IPS-20b (cell line): Measurements from ENCODE around the gene RTP4.
"Not testable (repeated sequence)": the region's sequence is repeated elsewhere in the genome, so short reads cannot be mapped to it uniquely, and the experiment has no call there.

ENCODE experiments used
- H3K27ac ChIP-seq: one replicate; pipeline ENCODE4 v1.5.1; 2013; ENCODE audit warnings: low read length
- H3K27me3 ChIP-seq: 2 replicates; pipeline ENCODE4 v1.6.1; 2013; ENCODE audit warnings: mild to moderate bottlenecking, low read length, inconsistent platforms; ENCODE audit not compliant: insufficient read depth
- H3K36me3 ChIP-seq: 2 replicates; pipeline ENCODE4 v1.6.1; 2013; ENCODE audit warnings: low read depth, mild to moderate bottlenecking, inconsistent platforms, low read length, moderate library complexity; ENCODE audit not compliant: insufficient read depth
- H3K4me1 ChIP-seq: 2 replicates; pipeline ENCODE4 v1.6.1; 2013; ENCODE audit warnings: mild to moderate bottlenecking, control low read depth, inconsistent platforms, low read length, moderate library complexity; ENCODE audit not compliant: insufficient read depth
- H3K4me3 ChIP-seq: 2 replicates; pipeline ENCODE4 v1.5.1; 2013; ENCODE audit warnings: mild to moderate bottlenecking, low read length, inconsistent platforms
- H3K9ac ChIP-seq: 2 replicates; pipeline ENCODE4 v1.6.1; 2013; ENCODE audit warnings: low read depth, mild to moderate bottlenecking, inconsistent platforms, low read length, moderate library complexity
- H3K9me3 ChIP-seq: 2 replicates; pipeline ENCODE4 v1.6.1; 2013; ENCODE audit warnings: mild to moderate bottlenecking, low read depth, low read length, inconsistent platforms; ENCODE audit not compliant: insufficient read depth

Gene RTP4

GRCh38 chr3:187375581-187375980, 7.4 kb downstream of the RTP4 start:
- H3K4me1 ChIP-seq, result no peaks in the 10 kb centered on the region
- no peak overlapping the region for H3K27ac ChIP-seq
- H3K27me3 ChIP-seq, result no peaks in the 10 kb centered on the region
- no peaks in the 10 kb centered on the region for H3K9me3 ChIP-seq
- no peak overlapping the region for H3K9ac ChIP-seq
- no peaks in the 10 kb centered on the region for H3K36me3 ChIP-seq
- no peak overlapping the region for H3K4me3 ChIP-seq

- Histone ChIP-seq H3K4me1 (no peaks in the 10 kb centered on the region), H3K9ac (no peak overlapping the region), H3K36me3 (no peaks in the 10 kb centered on the region), H3K4me3 (no peak overlapping the region), H3K9me3 (no peaks in the 10 kb centered on the region), H3K27me3 (no peaks in the 10 kb centered on the region), H3K27ac (no peak overlapping the region)
These were observed 9.7 kb downstream of the RTP4 start for GRCh38 chr3:187377842-187378241.

GRCh38 chr3:187382609-187383151, 14.5 kb downstream of the RTP4 start:
- H3K36me3 ChIP-seq, result no peaks in the 10 kb centered on the region
- no peak overlapping the region for H3K9ac ChIP-seq
- peaks cover 5% of the 10 kb centered on the region; the same call in 1 of the 2 replicates for H3K4me1 ChIP-seq
- no peak overlapping the region for H3K27ac ChIP-seq
- H3K4me3 ChIP-seq, result no peak overlapping the region
- no peaks in the 10 kb centered on the region for H3K9me3 ChIP-seq
- no peaks in the 10 kb centered on the region for H3K27me3 ChIP-seq

DNA sequence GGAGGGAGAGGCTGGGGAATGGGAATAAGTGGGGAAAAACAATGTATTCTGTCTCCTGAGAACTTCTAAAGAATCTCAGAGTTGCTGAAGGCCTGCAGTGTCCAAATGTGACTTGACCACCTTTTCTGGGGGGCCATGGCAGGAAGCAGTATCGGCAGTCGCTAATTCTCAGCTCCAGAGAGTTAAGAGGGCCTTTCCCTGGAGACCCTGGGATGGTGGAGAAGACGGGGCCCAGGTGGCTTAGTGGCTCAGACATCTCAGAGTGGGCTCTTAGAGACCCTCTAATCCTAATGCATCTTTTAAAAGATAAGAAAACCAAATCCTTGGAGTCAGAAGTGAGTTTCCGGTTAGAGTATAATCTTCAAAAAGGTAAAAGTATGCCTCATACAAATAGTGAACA, 15.1 kb downstream of the RTP4 start:
- H3K4me1 ChIP-seq, result peaks cover 5% of the 10 kb centered on the region; the same call in 1 of the 2 replicates
- no peak overlapping the region for H3K27ac ChIP-seq
- H3K9me3 ChIP-seq, result no peaks in the 10 kb centered on the region
- H3K36me3 ChIP-seq, result no peaks in the 10 kb centered on the region
- no peak overlapping the region for H3K4me3 ChIP-seq
- no peaks in the 10 kb centered on the region for H3K27me3 ChIP-seq
- no peak overlapping the region for H3K9ac ChIP-seq

DNA sequence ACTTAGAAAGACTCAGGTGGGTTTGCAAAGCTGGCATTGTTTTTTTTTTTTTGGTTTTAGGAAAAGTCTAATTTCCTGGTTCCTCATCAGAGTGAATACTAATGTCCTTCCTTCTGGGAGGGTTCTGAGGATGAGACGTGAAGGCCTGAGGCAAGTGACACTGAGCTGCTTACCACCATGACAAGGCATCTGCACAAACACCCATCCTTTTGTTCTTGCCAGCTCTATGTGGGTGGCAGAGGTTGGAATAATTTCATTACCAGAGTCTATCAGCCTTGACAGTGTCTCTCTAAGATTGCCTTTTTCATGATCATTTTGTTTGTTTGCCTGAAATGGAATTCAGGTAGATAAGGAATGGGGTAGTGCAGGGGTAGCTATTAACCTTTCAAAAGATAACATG, 17.1 kb downstream of the RTP4 start:
- Histone ChIP-seq H3K9ac (no peak overlapping the region), H3K9me3 (no peaks in the 10 kb centered on the region), H3K27me3 (no peaks in the 10 kb centered on the region), H3K27ac (no peak overlapping the region), H3K36me3 (no peaks in the 10 kb centered on the region), H3K4me3 (no peak overlapping the region), H3K4me1 (peaks cover 5% of the 10 kb centered on the region; the same call in 1 of the 2 replicates)

DNA sequence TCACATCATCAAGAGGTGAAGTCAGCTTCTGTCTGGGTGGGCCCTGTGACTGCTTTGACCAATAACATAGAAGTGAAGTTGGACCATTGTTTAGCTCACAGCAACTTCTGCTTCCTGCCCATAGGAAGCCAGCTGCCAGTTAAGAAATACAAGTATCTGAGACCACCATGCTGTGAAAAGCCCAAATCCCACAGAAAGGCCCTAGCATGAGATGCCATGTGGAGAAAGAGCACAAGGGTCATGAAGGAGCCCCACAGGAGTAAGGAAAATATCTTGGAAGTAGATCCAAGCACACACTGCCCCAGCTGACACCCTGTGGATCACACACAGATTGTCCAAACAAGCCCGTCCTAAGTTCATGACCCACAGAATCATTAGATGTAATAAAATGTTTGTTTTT, 28.5 kb downstream of the RTP4 start:
- Histone ChIP-seq H3K9me3 (no peaks in the 10 kb centered on the region), H3K27ac (no peak overlapping the region), H3K4me1 (no peaks in the 10 kb centered on the region), H3K36me3 (no peaks in the 10 kb centered on the region), H3K4me3 (no peak overlapping the region), H3K9ac (no peak overlapping the region), H3K27me3 (no peaks in the 10 kb centered on the region)

- H3K27ac ChIP-seq, result no peak overlapping the region
- H3K27me3 ChIP-seq, result no peaks in the 10 kb centered on the region
- no peak overlapping the region for H3K9ac ChIP-seq
- no peak overlapping the region for H3K4me3 ChIP-seq
- no peaks in the 10 kb centered on the region for H3K36me3 ChIP-seq
- H3K9me3 ChIP-seq, result no peaks in the 10 kb centered on the region
- H3K4me1 ChIP-seq, result no peaks in the 10 kb centered on the region
These were observed 30.8 kb downstream of the RTP4 start for GRCh38 chr3:187398955-187399354.

- no peak overlapping the region for H3K4me3 ChIP-seq
- H3K27ac ChIP-seq, result no peak overlapping the region
- no peaks in the 10 kb centered on the region for H3K36me3 ChIP-seq
- no peak overlapping the region for H3K9ac ChIP-seq
- H3K27me3 ChIP-seq, result no peaks in the 10 kb centered on the region
- H3K4me1 ChIP-seq, result no peaks in the 10 kb centered on the region
- no peaks in the 10 kb centered on the region for H3K9me3 ChIP-seq
These were observed 32.6 kb downstream of the RTP4 start for GRCh38 chr3:187400756-187401155.

GRCh38 chr3:187401856-187402255, 33.7 kb downstream of the RTP4 start:
- no peak overlapping the region for H3K27ac ChIP-seq
- no peaks in the 10 kb centered on the region for H3K9me3 ChIP-seq
- H3K4me1 ChIP-seq, result no peaks in the 10 kb centered on the region

DNA sequence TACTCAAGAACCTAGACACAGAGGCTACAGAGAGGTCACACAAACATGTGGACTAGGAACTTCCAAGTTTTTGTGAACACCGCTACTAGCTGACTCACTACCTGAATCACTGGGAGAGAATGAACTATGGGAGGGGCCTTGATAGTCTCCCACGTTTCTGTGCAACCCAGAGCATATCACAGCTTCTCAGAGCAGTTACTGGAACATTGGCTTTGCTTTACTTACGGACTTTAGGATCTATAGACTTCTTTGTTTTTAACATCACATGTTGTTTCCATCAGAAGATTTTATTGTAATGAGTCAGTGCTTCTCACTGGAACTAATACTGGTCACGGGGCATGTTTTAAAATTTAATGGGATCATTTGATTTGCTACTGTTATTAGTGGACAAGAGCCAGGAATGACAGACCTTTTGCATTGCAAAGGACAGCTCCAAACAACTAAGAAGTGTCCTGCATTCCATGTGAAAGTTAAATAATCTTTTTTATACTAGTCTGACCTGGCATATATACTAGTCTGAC, 35.6 kb downstream of the RTP4 start:
- Histone ChIP-seq H3K4me3 (no peak overlapping the region), H3K9me3 (no peaks in the 10 kb centered on the region), H3K36me3 (no peaks in the 10 kb centered on the region), H3K4me1 (no peaks in the 10 kb centered on the region), H3K27me3 (no peaks in the 10 kb centered on the region), H3K9ac (no peak overlapping the region), H3K27ac (no peak overlapping the region)

More at GRCh38 chr3:187401856-187402255, 33.7 kb downstream of the RTP4 start:
- H3K9ac ChIP-seq, result no peak overlapping the region
- H3K36me3 ChIP-seq, result no peaks in the 10 kb centered on the region
- no peaks in the 10 kb centered on the region for H3K27me3 ChIP-seq
- H3K4me3 ChIP-seq, result no peak overlapping the region

DNA sequence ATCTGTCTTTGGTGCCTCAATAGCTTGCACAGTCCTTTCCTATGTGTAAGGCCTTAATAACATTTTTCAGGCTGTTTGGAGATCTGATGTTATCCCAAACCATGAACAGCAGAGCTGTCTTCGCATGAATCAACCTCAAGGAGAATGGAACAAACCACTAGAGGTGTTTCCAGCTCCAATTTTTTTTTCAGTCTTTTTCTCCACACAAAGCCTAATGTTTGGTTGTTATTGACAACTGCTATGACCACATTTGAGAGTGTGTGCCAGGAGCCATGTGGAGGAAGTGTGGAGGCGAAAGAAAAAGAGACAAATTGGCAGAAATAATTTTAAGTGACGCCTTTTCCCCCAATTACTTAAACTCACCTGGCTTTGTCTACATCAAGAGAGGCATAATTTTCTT, 38.7 kb downstream of the RTP4 start:
- no peaks in the 10 kb centered on the region for H3K36me3 ChIP-seq
- H3K4me3 ChIP-seq, result no peak overlapping the region
- H3K9ac ChIP-seq, result no peak overlapping the region
- no peaks in the 10 kb centered on the region for H3K27me3 ChIP-seq
- no peaks in the 10 kb centered on the region for H3K9me3 ChIP-seq
- peaks cover 5% of the 10 kb centered on the region; the same call in 1 of the 2 replicates for H3K4me1 ChIP-seq
- no peak overlapping the region for H3K27ac ChIP-seq

DNA sequence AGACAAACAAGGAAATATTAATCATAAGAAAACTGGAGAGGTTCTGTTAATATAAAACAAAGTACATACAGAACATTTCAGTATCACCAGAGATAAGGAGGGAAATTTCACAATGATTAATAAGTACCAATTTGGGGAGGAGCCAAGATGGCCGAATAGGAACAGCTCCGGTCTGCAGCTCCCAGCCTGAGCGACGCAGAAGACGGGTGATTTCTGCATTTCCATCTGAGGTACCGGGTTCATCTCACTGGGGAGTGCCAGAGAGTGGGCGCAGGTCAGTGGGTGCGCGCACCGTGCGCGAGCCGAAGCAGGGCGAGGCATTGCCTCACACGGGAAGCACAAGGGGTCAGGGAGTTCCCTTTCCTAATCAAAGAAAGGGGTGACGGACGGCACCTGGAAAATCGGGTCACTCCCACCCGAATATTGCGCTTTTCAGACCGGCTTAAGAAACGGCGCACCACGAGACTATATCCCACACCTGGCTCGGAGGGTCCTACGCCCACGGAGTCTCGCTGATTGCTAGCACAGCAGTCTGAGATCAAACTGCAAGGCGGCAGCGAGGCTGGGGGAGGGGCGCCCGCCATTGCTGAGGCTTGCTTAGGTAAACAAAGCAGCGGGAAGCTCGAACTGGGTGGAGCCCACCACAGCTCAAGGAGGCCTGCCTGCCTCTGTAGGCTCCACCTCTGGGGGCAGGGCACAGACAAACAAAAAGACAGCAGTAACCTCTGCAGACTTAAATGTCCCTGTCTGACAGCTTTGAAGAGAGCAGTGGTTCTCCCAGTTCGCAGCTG, 44.0 kb downstream of the RTP4 start:
- not testable (repeated sequence) for H3K36me3 ChIP-seq, H3K27me3 ChIP-seq, H3K4me1 ChIP-seq, H3K9me3 ChIP-seq, H3K9ac ChIP-seq, H3K27ac ChIP-seq
- peak overlapping the region; percentile 38 for H3K4me3 ChIP-seq
